ENCODE results near the gene TRPM3.

Gene TRPM3

GRCh38 chr9:70881333-70881732, 240.1 kb downstream of the TRPM3 start:
- ATAC-seq, result no peak

DNA sequence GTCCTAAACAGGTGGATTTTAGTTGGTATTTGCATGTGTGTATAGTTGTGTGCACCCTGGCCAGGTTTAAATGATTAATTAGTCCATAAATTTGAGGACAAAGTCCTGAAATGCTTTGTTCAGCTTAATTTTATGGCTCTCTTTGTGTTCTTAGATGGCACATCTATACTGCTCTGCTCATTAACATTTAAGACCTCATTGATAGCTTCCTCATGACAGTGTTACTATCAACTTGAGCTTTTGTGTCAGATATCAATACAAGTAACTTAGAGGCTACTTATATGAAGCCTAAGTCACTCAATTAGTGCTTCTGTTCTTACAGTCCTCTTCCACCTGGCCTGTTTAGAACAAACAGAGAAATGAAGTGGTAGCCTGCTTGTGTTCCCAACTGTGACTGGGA, 240.9 kb downstream of the TRPM3 start:
- no peak for ATAC-seq

GRCh38 chr9:70878576-70878975, 242.8 kb downstream of the TRPM3 start:
- ATAC-seq, result no peak

DNA sequence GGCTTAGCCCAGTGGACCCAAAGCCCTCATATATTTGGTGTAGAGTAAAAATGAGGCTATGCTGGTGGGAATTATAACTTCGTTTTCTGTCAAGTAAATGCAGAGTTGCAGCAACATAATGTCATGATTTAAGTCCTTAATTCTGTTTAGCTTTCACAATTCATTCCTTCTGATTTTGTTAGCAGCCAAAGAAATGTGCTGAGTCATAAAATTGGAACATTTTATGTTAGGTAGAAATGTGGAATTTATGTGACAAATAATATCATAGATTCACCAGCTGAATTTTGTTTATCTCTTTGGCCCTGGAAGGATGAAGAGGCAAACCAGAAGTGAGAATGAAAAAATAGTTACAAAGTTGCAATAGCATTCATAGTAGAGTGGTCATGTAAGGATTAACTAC, 247.0 kb downstream of the TRPM3 start:
- ATAC-seq, result no peak

DNA sequence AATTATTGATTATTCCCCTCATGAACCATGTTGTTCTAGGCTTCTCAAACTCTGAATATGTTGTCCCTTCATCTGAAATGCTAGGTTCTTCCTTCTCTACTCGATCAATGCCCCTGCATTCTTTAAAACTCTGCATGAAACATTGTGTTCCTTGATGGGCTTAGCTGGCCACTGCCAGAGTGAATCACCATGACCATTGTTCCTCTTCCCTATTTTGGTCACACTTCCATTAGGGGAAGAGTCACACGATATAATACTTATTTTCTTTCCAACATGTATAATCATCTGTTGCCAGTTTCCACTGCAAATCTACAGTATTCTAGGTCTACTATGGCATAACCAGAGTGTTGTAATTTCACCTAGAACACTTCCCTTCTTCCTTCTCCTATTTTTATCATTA, 247.9 kb downstream of the TRPM3 start:
- no peak for ATAC-seq

DNA sequence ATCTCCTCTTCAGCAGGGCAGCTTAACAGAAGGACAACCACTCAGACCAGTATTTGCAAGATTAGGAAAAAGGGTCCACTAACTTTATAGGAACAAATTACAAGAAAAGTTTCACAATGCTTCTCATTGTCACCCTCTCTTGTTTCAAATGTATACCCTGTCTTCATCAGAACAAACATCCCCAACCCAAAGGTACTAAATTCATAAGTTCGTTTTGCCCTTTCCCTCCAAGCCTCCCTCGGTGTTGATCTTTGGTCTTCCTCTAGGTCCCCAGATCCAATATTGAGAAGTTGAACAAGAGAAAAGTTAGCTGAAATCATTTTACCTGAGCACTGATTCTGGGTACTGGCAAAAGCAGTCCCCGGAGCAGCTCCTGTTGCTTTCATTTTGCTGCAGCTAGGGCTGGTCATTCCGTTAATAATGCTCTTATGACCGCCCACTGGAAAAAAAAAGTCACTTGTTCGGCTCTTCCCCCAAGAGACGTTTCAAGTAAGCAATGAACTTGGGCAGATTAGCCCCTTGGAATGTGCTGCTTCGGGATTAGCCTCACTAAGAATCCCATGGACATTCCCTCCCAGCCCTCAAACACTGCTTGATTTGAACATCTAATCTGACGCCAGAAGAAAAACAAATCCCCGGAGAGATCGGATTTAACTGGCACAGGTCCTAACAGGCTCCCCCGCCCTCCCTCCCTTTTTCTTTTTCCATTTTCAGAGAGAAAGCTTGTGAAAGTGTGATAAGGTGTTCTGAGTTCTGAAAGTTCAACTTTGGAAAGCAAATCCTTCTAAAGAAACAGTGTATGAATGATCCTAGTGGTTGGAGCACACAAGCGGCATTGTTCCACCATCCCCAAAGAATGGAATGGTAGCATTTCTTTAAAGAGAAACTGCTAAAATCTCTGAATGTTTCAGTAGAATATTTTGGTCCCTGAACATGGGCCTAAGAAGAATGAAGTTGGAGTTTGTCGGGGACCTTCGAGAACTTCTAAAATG, 252.5 kb downstream of the TRPM3 start:
- no peak for ATAC-seq

GRCh38 chr9:70868041-70868440, 253.4 kb downstream of the TRPM3 start:
- ATAC-seq, result no peak

DNA sequence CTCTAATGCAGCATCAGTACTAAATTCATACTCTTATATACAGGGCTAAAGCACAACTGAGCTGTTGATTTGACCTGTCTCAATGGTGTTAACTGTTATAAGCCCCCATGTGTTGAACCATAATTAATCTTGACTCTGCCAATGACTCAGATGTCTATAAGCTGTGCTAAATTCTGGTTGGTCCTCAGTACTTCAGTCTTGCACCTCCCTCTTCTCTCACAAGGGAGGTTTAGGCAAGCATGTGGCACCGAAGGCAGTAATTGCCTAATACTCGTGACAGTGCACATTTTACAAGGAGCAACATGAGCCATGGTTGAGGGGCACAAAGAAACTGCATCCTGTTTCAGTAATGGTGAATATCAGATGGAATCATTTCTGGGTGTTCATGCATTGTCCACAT, 255.9 kb downstream of the TRPM3 start:
- ATAC-seq, result no peak

DNA sequence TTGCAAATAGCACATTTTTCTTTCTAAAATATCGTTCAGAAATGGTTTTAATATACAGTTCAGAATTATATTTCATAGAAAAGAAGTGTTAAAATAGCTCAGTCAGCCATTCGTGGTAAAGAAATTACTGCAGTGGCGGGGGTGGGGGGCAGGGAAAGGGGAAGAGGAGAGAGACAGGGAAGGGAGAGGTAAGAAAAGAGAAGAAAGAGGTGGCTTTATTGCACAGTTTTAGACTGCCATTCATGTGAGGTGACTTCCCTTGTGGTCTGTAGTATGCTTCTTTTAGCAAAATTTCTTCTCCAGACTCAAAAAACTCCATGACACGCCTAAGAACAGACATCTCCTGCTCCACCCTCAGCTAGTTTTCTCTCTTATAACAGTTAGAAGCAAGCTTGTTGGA, 259.6 kb downstream of the TRPM3 start:
- ATAC-seq, result no peak

- no peak for ATAC-seq
Measured at GRCh38 chr9:70861376-70861775, 260.0 kb downstream of the TRPM3 start.

GRCh38 chr9:70859694-70860093, 261.7 kb downstream of the TRPM3 start:
- no peak for ATAC-seq

DNA sequence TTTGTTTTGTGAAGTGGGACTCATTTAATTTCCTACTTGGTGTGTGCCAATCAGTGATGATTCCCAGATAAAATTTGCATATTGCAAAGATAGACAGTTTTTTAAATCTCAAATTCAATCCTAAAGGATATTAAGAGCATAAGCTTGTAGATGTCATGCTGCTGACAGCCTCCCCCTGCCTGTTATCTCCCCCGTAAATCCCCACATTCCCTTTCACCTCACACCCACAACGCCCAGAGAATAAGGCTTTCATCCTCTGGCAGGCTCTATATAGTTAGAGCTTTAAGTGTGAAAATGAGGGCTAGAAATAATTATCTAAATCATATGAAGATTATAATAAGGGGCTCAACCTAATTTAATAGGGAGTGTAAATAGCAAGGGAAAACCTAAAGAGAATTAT, 265.0 kb downstream of the TRPM3 start:
- no peak for ATAC-seq

GRCh38 chr9:70852711-70853240, 268.6 kb downstream of the TRPM3 start:
- no peak for ATAC-seq

- no peak for ATAC-seq
Measured at GRCh38 chr9:70840266-70840665, 281.2 kb downstream of the TRPM3 start.

DNA sequence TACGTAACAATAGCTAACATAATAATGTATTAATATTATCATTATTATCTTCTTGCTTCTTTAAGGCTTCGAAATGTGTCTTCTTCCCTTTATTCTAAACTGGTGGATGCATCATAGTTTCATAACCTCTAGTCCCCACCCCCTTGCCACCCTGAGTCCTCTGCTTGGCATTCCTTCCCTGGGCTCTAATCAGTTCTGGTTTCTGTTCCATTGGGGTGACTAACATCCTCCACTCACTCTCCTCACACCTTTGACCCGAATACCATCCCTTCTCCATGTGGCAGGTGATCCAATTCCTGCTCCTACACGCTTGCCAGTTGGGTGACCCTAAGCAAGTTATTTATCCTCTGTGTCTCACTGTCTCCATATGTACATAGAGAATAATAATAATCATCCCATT, 286.1 kb downstream of the TRPM3 start:
- no peak for ATAC-seq

GRCh38 chr9:70832492-70832891, 288.9 kb downstream of the TRPM3 start:
- ATAC-seq, result no peak

DNA sequence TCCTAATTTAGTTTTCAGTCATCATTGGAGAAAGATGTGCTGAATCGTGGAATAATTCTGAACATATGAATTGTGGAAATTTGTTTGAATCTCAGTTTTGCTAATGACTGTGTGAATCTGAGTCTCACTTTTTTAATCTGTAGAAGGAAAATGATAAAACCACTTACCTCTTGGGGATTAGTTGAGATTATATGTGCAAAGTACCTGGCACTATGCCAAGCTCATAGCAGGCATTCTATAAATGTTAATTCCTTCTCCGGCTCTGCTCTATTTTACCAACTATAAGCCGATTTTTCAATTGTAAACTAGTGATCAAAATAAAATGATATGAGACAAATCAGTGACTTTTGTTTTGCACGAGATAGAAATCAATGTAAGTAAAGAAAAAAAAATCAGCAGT, 290.8 kb downstream of the TRPM3 start:
- ATAC-seq, result no peak

DNA sequence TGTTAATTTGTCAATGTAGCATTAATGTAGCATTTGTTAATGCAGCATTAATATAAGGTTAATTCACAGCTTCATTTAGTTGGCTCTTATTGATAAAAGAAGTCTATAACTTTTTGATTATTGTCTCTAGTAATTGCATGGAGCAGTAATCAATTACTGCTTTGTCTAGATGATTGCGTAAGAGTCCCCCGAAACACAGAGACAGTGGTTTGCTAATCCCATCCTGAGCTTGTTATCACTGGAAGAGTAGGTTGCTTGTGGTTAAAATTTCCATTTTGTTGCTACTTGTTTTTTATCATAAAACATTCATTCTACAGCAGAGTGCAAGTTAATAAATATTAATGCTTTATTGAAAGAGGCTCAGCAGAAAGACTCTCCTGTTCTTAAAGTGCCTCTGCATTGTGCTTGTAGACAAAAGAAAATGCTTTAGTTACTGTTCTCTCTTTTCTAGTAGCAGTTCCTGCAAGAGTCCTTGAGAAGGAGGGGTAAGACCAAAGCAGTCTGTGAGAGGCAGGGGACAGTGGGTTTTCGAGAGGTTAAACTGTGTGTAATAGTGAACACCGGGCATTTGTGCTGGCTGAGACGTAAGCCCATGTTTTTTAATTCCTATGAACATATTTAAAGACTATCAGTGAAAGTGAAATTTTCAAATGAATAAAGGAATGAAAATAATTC, 291.7 kb downstream of the TRPM3 start:
- no peak for ATAC-seq

DNA sequence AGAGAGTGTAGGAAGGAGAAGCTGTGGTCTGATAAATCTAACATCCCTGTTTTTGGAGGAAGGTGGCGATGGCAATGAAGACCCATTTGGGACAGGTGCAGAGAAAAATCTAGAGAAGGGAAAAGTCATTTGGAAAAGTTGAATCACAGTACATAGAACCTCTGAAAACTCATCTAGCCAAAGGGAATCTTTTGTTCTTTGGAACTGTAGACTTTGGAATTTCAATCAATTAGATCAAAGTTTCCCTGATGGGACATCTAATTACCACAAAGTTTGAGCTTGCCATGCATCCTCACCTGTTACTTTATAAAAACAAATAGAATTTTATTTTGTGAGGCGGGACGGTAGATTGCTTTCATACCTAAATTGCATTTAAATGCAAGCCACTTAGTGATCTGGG, 294.9 kb downstream of the TRPM3 start:
- no peak for ATAC-seq

DNA sequence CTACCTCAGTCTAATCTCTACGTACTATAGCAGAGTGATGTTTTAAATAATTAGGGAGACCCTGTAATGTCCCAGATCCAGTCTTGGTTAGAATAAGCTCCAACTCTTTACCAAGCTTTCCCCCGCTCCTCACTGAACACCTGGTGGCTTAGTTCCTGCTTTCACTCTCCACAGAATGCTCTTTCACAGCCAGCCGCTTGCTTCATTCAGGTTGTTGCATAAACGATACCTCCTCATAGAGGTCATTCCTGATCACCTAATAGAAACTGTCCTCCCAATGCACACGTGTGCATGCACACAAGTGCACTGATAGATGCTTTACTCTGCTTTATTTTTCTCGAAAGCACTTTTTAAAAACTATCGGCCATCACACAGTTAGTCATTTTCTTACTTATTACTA, 298.1 kb downstream of the TRPM3 start:
- ATAC-seq, result no peak

DNA sequence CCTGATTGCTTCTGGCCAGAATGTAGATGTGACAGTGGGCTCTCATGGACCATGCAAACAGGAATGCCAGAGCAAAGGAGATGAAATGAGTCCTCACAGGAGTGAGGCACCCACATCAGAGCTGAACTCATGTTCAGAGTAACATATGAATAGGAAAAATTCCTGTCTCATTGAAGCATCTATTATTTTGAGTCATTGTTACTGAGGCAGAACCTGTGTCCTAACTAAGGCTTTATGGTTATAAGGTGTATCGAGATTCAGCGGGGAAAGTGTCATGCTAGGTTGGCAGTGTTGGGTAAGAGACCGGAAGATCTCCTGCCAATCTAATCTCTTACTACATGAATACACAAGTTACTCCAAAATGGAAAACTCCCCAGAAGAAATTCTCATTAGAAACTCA, 304.1 kb downstream of the TRPM3 start:
- no peak for ATAC-seq

GRCh38 chr9:70816891-70817290, 304.5 kb downstream of the TRPM3 start:
- no peak for ATAC-seq

GRCh38 chr9:70816316-70816715, 305.1 kb downstream of the TRPM3 start:
- ATAC-seq, result no peak

GRCh38 chr9:70814597-70814996, 306.8 kb downstream of the TRPM3 start:
- ATAC-seq, result no peak
